GM23338 (cell line): ENCODE data around the gene TMPRSS6.

Experiments
- CTCF ChIP-seq, 2 experiments: fragments of 200-600 bp in 1 of 2; sonication (generic) in 1 of 2; conservative IDR thresholded peaks; 2 replicates each; pipeline versions ENCODE4 v1.5.1 to v1.6.1; 2016 to 2017; ENCODE audit warnings: antibody characterized with exemption in 2 of 2, low read depth in 2 of 2, mild to moderate bottlenecking in 2 of 2, moderate library complexity in 1 of 2
- EZH2 ChIP-seq: fragments of 200-600 bp; sonication (generic); IDR thresholded peaks from one replicate; pipeline ENCODE4 v1.8.0; 2017; ENCODE audit warnings: antibody characterized with exemption, mild to moderate bottlenecking, low read depth; ENCODE audit not compliant: unreplicated experiment
- EZH2phosphoT487 ChIP-seq: fragments of 200-600 bp; sonication (generic); IDR thresholded peaks from one replicate; pipeline ENCODE4 v1.8.1; 2018; ENCODE audit warnings: antibody characterized with exemption; ENCODE audit not compliant: unreplicated experiment
- NANOG ChIP-seq: IDR thresholded peaks from 2 replicates; pipeline ENCODE4 v1.6.1; 2016; ENCODE audit warnings: antibody characterized with exemption, borderline replicate concordance
- POLR2AphosphoS5 ChIP-seq: IDR thresholded peaks from 2 replicates; pipeline ENCODE4 v1.6.1; 2016; ENCODE audit warnings: antibody characterized with exemption, low read depth
- REST ChIP-seq: IDR thresholded peaks from one replicate; pipeline ENCODE4 v1.6.1; 2018; ENCODE audit warnings: antibody characterized with exemption; ENCODE audit not compliant: unreplicated experiment
- STAT1 ChIP-seq: IDR thresholded peaks from one replicate; pipeline ENCODE4 v1.6.1; 2016; ENCODE audit warnings: antibody characterized with exemption; ENCODE audit not compliant: unreplicated experiment
- ZNF114 ChIP-seq: fragments of 250-450 bp; sonication (Bioruptor Pico); IDR thresholded peaks from 2 replicates; pipeline ENCODE4 v1.5.0; 2020; ENCODE audit warnings: mild to moderate bottlenecking, moderate library complexity
- ZNF331 ChIP-seq: fragments of 250-450 bp; sonication (Bioruptor Pico); IDR thresholded peaks from 2 replicates; pipeline ENCODE4 v1.5.0; 2020; ENCODE audit warnings: low read depth, mild to moderate bottlenecking, moderate library complexity

GRCh38 chr22:37133304-37134018, 23.9 kb upstream of the TMPRSS6 start:
- TF ChIP-seq POLR2AphosphoS5, result no peak
- TF ChIP-seq STAT1, result no peak
- TF ChIP-seq EZH2, result no peak
- no peak for TF ChIP-seq ZNF114 (CRISPR knock-in tag)
- TF ChIP-seq CTCF (conservative IDR thresholded peaks at IDR 0.05; ENCODE audit: low read depth in 2 of 2), result no peak
- no peak for TF ChIP-seq EZH2phosphoT487
- no peak for TF ChIP-seq REST
- no peak for TF ChIP-seq NANOG
- no peak for TF ChIP-seq ZNF331 (CRISPR knock-in tag)
